ENCODE measurements around the gene GTF2F1.

The GTF2F1 gene

DNA sequence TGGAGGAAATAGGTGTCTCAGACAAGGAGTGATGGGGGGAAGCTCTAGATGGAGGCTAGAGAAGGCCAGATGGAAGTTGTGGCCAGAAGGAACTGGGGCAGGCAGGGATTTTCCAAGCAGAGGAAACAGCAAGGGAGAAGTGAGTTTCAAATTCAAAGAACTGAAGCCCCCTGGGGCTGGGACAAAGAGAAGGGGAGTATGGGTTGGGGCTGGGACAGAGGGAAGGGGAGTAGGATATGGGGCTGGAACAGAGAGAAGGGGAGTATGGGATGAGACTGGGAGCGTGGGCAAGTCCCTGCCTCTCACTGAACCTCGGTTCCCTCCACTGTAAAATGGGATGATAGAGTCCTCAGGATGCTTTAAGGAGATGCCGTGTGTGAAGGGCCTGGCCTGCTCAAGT, 1.9 kb upstream of the GTF2F1 start:
- no peak overlapping the region for H3K4me3 ChIP-seq (ENCODE audit: low read depth in 1 of 2, low read length in 1 of 2)
- no peaks in the 10 kb centered on the region for H3K27me3 ChIP-seq
- no peak overlapping the region for H3K27ac ChIP-seq
- H3K4me1 ChIP-seq (ENCODE audit: control insufficient read depth in 1 of 2, insufficient read depth in 1 of 2, low read depth in 1 of 2, low read length in 1 of 2), result peaks cover 15 to 17% of the 10 kb centered on the region in 2 experiments
- TF ChIP-seq, protein P1, sequence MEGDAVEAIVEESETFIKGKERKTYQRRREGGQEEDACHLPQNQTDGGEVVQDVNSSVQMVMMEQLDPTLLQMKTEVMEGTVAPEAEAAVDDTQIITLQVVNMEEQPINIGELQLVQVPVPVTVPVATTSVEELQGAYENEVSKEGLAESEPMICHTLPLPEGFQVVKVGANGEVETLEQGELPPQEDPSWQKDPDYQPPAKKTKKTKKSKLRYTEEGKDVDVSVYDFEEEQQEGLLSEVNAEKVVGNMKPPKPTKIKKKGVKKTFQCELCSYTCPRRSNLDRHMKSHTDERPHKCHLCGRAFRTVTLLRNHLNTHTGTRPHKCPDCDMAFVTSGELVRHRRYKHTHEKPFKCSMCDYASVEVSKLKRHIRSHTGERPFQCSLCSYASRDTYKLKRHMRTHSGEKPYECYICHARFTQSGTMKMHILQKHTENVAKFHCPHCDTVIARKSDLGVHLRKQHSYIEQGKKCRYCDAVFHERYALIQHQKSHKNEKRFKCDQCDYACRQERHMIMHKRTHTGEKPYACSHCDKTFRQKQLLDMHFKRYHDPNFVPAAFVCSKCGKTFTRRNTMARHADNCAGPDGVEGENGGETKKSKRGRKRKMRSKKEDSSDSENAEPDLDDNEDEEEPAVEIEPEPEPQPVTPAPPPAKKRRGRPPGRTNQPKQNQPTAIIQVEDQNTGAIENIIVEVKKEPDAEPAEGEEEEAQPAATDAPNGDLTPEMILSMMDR (IDR thresholded peaks at IDR 0.05), result no peak
- no peaks in the 10 kb centered on the region for H3K9me3 ChIP-seq
- peaks cover 13% of the 10 kb centered on the region for H3K36me3 ChIP-seq

DNA sequence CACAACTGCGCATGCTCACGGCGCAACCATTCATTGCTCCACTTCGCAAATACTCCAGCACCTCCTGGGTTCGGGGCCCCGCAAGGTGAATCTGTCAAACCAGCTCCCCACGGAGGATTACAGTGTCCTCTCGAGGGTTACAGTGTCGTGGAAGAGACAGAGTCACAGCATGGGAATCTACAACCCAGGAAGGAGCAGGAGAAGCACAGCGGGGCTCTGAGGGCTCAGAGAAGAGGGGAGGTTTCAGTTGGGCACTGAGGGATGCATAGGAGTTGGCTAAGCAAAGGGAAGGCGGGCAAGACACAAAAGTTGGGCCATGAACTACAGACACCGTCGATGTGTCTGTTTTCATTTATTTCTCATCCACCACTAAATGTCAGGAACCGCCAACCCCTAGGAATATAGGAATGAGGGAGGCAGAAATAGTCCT, 1.0 kb upstream of the GTF2F1 start:
- Histone ChIP-seq H3K36me3 (peaks cover 22% of the 10 kb centered on the region), H3K27me3 (no peaks in the 10 kb centered on the region), H3K27ac (peak overlapping the region; percentile 97), H3K4me3 (ENCODE audit: low read depth in 1 of 2, low read length in 1 of 2) (peak overlapping the region; percentile 95 to 99), H3K4me1 (ENCODE audit: control insufficient read depth in 1 of 2, insufficient read depth in 1 of 2, low read depth in 1 of 2, low read length in 1 of 2) (peaks cover 15 to 17% of the 10 kb centered on the region in 2 experiments), H3K9me3 (no peaks in the 10 kb centered on the region)
- TF ChIP-seq, protein P1 (IDR thresholded peaks at IDR 0.05), result no peak

DNA sequence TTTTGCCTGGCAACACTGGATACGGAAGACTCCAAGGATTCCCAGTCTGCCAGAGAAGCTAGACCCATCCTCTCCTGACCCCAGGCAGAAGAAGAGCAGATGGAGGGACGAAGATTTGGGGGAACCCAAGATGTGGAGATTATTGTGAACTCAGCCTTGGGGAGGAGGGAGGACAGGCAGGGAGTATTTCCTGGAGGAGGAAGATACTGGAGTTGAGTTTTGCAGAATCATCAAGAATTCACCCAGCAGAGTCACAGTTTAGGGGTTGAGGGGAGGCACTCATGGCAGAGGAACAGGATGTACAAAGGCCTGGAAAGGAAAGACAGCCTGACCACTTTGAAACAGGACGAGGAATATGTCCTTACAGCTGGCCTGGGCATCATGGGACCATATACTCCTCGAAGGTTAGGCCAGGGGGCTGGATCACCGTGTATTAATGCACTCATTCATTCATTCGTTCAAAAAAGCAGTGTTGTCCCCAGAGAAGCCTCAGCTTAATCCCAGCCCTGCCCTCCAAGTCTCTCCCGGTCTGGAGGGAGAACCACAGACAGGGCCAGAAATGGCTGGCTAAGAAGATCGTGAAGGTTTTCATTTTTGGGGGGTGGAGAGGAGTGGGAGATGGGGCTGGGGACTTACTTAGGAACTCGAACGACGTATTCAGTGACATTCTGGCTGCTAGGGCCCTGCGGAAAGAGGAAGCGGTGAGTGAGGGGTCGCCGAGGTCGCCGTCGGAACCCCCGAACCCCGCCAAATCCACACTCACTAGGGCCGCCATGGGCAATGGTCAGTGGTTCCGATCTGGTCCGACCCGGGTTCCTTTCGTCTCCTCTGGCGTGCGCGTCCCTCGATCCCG, 517 bp downstream of the GTF2F1 start:
- TF ChIP-seq, protein P1 (IDR thresholded peaks at IDR 0.05), result no peak
- H3K4me3 ChIP-seq (ENCODE audit: low read depth in 1 of 2, low read length in 1 of 2), result peak overlapping the region; percentile 95 to 99
- no peaks in the 10 kb centered on the region for H3K27me3 ChIP-seq
- H3K27ac ChIP-seq, result peak overlapping the region; percentile 97
- no peaks in the 10 kb centered on the region for H3K9me3 ChIP-seq
- H3K36me3 ChIP-seq, result peaks cover 37% of the 10 kb centered on the region
- peaks cover 15 to 17% of the 10 kb centered on the region in 2 experiments for H3K4me1 ChIP-seq (ENCODE audit: control insufficient read depth in 1 of 2, insufficient read depth in 1 of 2, low read depth in 1 of 2, low read length in 1 of 2)

DNA sequence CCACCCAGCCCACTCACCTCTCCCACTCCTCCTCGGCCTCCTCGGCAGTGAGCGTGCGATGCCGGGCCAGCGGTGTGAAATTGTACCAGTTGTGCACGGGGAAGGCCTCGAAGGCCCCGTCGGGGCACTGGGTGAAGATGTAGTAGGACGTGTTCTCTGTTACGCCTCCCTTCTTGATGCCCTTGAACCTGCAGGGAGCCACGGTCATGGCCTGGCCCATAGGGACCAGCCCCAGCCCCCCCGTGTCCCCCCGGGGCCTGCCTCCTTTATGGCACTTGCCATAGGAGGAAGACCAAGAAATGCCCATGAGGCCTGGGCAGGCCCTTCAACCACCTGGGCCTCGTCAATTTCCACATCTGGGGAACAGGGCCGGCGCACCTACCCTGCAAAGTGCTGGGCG, 5.6 kb downstream of the GTF2F1 start:
- TF ChIP-seq, protein P1 (IDR thresholded peaks at IDR 0.05), result no peak
- no peaks in the 10 kb centered on the region for H3K27me3 ChIP-seq
- no peak overlapping the region for H3K27ac ChIP-seq
- H3K4me3 ChIP-seq (ENCODE audit: low read depth in 1 of 2, low read length in 1 of 2), result no peak overlapping the region
- no peaks in the 10 kb centered on the region for H3K9me3 ChIP-seq
- peaks cover 87% of the 10 kb centered on the region for H3K36me3 ChIP-seq
- H3K4me1 ChIP-seq (ENCODE audit: control insufficient read depth in 1 of 2, insufficient read depth in 1 of 2, low read depth in 1 of 2, low read length in 1 of 2), result peaks cover 4 to 7% of the 10 kb centered on the region in 2 experiments

DNA sequence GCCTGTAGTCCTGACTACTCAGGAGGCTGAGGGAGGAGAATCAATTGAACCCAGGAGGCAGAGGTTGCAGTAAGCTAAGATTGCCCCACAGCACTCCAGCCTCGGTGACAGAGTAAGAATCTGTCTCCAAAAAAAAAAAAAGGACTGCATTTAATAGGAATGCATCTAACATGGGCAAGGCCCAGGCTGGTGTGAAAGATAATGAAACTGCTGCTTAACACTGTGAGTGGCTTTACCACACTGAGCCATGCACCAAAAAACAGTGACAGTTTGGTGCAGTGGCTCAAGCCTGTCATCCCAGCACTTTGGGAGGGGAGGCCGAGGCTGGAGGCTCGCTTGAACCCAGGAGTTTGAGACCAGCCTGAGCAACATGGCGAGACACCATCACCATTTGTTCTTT, 8.6 kb downstream of the GTF2F1 start:
- Histone ChIP-seq H3K4me1 (ENCODE audit: control insufficient read depth in 1 of 2, insufficient read depth in 1 of 2, low read depth in 1 of 2, low read length in 1 of 2) (no peaks in the 10 kb centered on the region), H3K9me3 (no peaks in the 10 kb centered on the region), H3K27ac (no peak overlapping the region), H3K36me3 (peaks cover 99% of the 10 kb centered on the region), H3K27me3 (no peaks in the 10 kb centered on the region), H3K4me3 (ENCODE audit: low read depth in 1 of 2, low read length in 1 of 2) (no peak overlapping the region)
- TF ChIP-seq, protein P1 (IDR thresholded peaks at IDR 0.05), result no peak
